GM18858 (cell line): ENCODE results near the gene HIP1R.

Experiments used
- ATAC-seq: cut with Tn5 transposase; IDR thresholded peaks from one replicate; pipeline ENCODE4 v1.9.1; 2021; ENCODE audit not compliant: unreplicated experiment

Gene HIP1R

GRCh38 chr12:122846622-122847515 is 11.6 kb downstream of the HIP1R start:
- no peak for ATAC-seq

- no peak for ATAC-seq
Observed at GRCh38 chr12:122847516-122847836, 12.2 kb downstream of the HIP1R start.

DNA sequence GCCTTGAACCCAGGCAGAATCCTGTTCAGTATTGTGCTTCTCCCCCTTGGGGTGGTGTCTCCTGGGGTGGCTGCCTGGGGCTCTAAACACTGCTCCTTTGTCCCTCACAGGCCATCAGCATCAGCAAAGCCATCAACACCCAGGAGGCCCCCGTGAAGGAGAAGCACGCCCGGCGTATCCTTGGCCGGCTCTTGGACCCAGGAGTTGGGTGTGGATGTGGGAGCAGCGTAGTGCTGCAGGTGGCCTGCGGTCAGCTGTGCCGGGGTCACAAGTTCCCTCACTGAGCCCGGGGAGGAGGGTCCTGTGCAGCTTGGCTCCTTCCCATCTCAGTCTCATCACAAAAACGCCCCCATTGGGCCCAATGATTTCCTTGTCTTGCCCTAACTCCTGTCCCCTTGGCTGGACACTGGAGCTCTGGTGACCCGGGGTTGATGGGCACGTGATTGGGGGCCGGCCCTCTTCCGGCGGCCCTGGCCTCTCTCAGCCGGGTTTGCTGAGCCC is 12.7 kb downstream of the HIP1R start:
- no peak for ATAC-seq

- ATAC-seq: no peak
Observed at GRCh38 chr12:122848471-122849351, 13.5 kb downstream of the HIP1R start.

GRCh38 chr12:122849352-122850047 is 14.2 kb downstream of the HIP1R start:
- no peak for ATAC-seq

DNA sequence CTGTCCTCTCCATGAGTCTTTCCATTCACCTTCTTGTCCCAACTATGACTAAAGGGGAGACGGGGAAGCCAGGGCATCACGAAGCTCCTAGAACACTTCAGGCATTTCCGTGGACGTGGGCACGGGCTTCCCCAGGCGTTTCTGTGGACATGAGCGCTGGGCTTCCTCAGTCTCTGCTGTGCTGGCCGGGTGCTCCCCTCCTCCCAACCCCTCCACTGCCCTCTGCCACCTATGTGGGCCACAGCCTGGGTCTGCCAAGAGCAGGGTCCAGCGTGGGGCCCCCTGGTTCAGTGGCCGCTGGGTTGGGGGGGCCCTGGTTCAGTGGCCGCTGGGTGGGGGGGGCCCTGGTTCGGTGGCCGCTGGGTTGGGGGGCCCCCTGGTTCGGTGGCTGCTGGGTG is 14.8 kb downstream of the HIP1R start:
- ATAC-seq: no peak

- no peak for ATAC-seq
Observed at GRCh38 chr12:122850695-122851350, 15.6 kb downstream of the HIP1R start.

DNA sequence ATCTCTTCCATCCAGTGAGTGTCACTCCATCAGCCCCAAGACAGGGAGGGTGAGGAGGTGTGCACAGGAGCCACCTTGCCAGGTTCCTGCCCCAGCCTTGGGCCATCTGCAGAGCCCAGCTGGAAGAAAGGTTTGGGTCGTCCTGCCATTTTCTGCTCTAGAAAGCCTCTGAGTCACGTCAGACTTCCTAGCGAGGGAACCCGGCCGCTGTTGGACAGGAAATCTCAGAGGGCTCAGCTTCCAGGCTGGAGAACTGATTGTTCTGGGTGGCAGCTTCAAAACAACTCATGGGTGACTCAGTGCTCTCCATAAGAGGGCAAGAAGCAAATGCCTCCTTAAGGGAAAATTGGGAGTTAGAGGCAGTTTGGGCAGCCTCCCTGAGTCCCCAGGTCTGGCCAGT is 16.6 kb downstream of the HIP1R start:
- ATAC-seq: no peak

DNA sequence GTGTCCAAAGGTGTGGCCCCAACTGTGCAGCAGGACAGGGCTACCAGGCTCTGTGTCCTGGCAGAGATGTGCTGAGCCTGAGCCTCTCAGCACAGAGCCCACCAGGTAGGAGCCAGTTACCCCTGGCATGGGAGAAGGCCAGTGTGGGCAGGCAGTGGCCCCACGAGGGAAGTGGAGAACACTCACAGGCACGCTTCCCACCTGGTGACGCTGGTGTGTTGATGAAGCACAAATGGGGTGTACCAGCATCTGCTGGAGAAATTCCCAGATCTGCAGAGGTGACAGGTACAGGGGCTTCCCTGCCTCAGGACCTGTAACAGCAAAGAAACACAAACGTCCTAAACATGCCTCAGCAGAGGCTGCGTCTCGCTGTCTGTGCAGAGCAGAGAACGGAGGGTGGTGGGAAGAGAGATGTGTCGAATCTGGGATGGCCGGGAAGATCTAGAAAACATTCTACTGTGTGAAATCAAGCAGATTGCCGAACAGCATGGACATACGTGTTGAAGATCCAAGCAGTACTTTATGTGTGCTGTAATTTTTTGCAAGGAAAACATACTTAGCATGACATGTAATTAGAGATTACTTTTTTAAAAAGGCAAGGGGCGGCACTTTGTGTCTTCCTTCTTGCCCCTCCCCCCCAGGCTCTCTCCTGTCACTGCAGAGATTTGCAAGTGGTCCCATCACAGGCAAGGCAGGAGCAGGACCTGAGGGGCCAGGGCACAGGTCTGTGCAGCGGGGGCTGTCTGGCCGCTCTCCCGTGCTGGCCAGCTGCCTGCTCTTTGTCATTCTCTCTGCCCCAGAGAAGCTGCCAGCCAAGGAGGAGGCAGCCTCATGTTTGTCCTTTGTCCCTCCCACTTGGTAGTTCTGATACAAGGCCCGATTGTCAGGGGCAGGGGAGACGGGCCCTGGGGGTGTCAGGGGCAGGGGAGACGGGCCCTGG is 17.3 kb downstream of the HIP1R start:
- no peak for ATAC-seq

GRCh38 chr12:122853582-122854245 is 18.5 kb downstream of the HIP1R start:
- ATAC-seq: no peak

DNA sequence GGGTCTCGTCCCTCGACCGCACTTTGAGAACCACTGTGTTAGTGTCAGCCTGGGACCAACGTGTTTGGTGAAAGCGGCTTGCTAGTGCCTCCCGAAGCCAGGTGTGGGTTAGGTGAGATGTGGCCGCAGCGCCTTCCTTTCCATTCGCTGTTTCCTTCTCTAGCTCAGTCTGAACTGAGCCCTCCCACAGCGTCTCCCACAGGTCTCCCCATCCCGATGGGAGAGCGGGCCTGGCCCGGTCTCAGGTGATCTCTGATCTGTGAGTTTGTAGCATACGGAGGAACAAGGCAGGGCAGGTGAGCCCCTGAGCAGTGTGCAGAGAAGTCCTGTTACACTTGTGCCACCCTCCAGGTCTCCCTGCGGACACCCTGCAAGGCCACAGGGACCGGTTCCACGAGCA is 19.3 kb downstream of the HIP1R start:
- ATAC-seq: no peak

DNA sequence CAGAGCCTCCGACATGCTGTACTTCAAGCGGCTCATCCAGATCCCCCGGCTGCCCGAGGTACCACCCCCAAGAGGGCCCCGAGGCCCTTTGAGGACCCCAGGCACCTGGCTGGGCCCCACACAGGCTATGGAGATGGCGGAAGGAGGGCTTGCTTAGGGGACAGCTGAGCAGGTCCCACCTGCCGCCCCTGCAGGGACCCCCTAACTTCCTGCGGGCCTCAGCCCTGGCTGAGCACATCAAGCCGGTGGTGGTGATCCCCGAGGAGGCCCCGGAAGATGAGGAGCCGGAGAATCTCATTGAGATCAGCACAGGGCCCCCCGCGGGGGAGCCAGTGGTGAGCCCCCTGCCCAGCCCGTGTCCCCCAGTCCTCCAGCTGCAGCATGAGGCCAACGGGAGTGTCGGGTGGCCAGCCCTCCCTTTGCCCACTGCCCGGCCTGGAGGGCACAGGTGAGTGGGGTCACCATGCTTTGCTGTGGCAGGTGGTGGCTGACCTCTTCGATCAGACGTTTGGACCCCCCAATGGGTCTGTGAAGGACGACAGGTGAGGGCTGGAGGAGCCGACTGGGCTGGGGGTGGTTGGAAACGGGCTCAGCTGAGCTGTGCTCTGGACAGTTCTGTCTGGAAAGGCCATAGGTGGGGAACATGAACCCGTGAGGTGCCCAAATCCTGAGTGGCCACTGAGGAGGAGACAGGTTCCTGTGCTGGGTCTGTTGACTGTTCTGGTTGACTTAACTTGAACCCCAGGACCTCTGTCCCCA is 20.0 kb downstream of the HIP1R start:
- no peak for ATAC-seq

- ATAC-seq: no peak
Observed at GRCh38 chr12:122855928-122856831, 20.9 kb downstream of the HIP1R start.

DNA sequence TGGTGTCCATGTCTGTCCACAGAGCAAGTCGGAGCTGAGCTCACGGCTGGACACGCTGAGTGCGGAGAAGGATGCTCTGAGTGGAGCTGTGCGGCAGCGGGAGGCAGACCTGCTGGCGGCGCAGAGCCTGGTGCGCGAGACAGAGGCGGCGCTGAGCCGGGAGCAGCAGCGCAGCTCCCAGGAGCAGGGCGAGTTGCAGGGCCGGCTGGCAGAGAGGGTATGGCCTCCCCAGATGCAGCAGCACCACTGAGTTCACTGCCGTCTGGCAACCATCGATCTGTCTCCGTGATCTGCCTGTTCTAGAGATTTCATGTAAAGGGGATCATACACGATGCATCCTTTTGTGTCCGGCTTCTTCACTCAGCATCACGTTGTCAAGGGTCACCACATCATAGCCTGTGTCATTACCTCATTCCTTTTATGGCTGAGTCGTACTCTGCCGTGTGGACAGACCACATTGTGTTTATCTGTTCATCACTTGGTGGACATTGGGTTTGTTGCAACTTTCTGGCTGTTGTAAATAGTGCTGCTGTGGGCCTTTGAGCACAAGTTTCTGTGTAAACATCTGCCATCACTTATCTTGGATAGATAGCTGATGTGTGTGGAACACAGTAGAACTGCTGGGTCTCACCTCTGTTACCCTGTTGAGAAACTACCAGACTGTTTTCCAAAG is 21.9 kb downstream of the HIP1R start:
- ATAC-seq: no peak

DNA sequence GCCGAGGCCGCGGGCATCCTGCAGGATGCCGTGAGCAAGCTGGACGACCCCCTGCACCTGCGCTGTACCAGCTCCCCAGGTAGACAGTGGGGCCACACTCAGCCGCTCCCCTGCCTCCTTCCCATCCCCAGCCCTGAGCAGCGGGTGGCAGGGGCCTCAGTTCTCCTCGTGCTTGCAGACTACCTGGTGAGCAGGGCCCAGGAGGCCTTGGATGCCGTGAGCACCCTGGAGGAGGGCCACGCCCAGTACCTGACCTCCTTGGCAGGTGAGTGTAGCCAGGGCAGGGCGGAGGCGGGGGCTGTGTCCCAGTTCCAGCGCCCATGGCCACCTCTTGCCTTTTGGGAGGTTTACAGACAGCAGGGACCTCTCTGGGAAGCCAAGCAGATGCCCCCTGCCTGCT is 22.9 kb downstream of the HIP1R start:
- ATAC-seq: no peak

GRCh38 chr12:122858591-122859302 is 23.5 kb downstream of the HIP1R start:
- no peak for ATAC-seq
